Ishikawa (cell line): ENCODE measurements around the gene ZBTB7C.

Experiments
- CEBPB ChIP-seq: IDR thresholded peaks from 2 replicates; pipeline ENCODE4 v1.6.1; 2012
- CREB1 ChIP-seq: IDR thresholded peaks from 2 replicates; pipeline ENCODE4 v1.6.1; 2012; ENCODE audit warnings: low read depth
- EGR1 ChIP-seq: IDR thresholded peaks from 2 replicates; pipeline ENCODE4 v1.6.1; 2012
- EP300 ChIP-seq: IDR thresholded peaks from 2 replicates; pipeline ENCODE4 v1.6.1; 2012; ENCODE audit warnings: borderline replicate concordance
- FOXM1 ChIP-seq: IDR thresholded peaks from 2 replicates; pipeline ENCODE4 v1.6.1; 2012; ENCODE audit warnings: low read depth, borderline replicate concordance
- NFIC ChIP-seq: IDR thresholded peaks from 2 replicates; pipeline ENCODE4 v1.6.1; 2012
- RAD21 ChIP-seq: IDR thresholded peaks from 2 replicates; pipeline ENCODE4 v1.6.1; 2012; ENCODE audit warnings: low read depth
- TAF1 ChIP-seq: IDR thresholded peaks from 2 replicates; pipeline ENCODE4 v1.6.1; 2012; ENCODE audit warnings: low read depth, mild to moderate bottlenecking
- TCF12 ChIP-seq: IDR thresholded peaks from 2 replicates; pipeline ENCODE4 v1.6.1; 2012; ENCODE audit warnings: low read depth
- TEAD4 ChIP-seq: IDR thresholded peaks from 2 replicates; pipeline ENCODE4 v1.6.1; 2012
- YY1 ChIP-seq: IDR thresholded peaks from 2 replicates; pipeline ENCODE4 v1.6.1; 2012; ENCODE audit warnings: low read depth
- ZBTB7A ChIP-seq: IDR thresholded peaks from 2 replicates; pipeline ENCODE4 v1.6.1; 2012; ENCODE audit warnings: low read depth
- TF ChIP-seq, protein P1 (sequence below): IDR thresholded peaks from 2 replicates; pipeline ENCODE4 v1.6.1; 2012
- TF ChIP-seq, protein P2 (sequence below): IDR thresholded peaks from 2 replicates; pipeline ENCODE4 v1.6.1; 2012; ENCODE audit warnings: low read depth, mild to moderate bottlenecking
- TF ChIP-seq, protein P3 (sequence below): IDR thresholded peaks from 2 replicates; pipeline ENCODE4 v1.6.1; 2012

The ZBTB7C gene

DNA sequence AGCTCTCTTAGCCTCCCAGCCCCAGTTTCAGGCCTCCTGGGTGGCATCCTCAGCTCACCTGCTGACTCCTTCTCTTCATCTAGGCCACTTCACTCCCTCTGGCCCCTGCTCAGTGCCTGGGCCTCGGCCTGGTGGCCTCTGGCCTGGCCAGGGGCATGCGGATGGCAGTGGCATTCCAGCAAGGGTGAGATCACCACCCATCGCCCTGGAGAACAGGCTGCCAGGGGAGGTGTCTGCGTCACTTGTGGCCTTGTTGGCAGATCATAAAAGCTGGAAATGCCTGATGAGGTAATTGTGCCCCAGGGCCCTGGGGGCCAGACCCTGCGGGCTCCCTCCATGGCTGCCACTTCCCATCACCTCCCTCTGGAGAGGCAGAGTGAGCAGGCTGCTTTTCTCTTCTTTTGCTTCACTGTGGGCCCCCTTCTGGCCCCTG lies 406.2 kb downstream of the ZBTB7C start:
- TF ChIP-seq EGR1 (no peak), CEBPB (no peak), NFIC (peak; percentile 88), YY1 (0 out of 2 replicates have a peak, but pooled peaks have one; percentile 23), ZBTB7A (peak; percentile 83; the same call in 1 of the 2 replicates), RAD21 (0 out of 2 replicates have a peak, but pooled peaks have one; percentile 9), TCF12 (peak; percentile 86), TAF1 (0 out of 2 replicates have a peak, but pooled peaks have one; percentile 4), TEAD4 (peak; percentile 96), EP300 (peak; percentile 89), CREB1 (peak; percentile 72), FOXM1 (peak; percentile 53; the same call in 1 of the 2 replicates)
- TF ChIP-seq, protein P1, sequence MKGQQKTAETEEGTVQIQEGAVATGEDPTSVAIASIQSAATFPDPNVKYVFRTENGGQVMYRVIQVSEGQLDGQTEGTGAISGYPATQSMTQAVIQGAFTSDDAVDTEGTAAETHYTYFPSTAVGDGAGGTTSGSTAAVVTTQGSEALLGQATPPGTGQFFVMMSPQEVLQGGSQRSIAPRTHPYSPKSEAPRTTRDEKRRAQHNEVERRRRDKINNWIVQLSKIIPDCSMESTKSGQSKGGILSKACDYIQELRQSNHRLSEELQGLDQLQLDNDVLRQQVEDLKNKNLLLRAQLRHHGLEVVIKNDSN, result no peak
- TF ChIP-seq, protein P2, sequence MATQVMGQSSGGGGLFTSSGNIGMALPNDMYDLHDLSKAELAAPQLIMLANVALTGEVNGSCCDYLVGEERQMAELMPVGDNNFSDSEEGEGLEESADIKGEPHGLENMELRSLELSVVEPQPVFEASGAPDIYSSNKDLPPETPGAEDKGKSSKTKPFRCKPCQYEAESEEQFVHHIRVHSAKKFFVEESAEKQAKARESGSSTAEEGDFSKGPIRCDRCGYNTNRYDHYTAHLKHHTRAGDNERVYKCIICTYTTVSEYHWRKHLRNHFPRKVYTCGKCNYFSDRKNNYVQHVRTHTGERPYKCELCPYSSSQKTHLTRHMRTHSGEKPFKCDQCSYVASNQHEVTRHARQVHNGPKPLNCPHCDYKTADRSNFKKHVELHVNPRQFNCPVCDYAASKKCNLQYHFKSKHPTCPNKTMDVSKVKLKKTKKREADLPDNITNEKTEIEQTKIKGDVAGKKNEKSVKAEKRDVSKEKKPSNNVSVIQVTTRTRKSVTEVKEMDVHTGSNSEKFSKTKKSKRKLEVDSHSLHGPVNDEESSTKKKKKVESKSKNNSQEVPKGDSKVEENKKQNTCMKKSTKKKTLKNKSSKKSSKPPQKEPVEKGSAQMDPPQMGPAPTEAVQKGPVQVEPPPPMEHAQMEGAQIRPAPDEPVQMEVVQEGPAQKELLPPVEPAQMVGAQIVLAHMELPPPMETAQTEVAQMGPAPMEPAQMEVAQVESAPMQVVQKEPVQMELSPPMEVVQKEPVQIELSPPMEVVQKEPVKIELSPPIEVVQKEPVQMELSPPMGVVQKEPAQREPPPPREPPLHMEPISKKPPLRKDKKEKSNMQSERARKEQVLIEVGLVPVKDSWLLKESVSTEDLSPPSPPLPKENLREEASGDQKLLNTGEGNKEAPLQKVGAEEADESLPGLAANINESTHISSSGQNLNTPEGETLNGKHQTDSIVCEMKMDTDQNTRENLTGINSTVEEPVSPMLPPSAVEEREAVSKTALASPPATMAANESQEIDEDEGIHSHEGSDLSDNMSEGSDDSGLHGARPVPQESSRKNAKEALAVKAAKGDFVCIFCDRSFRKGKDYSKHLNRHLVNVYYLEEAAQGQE, result no peak
- TF ChIP-seq, protein P3, sequence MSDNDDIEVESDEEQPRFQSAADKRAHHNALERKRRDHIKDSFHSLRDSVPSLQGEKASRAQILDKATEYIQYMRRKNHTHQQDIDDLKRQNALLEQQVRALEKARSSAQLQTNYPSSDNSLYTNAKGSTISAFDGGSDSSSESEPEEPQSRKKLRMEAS, result peak; percentile 93

DNA sequence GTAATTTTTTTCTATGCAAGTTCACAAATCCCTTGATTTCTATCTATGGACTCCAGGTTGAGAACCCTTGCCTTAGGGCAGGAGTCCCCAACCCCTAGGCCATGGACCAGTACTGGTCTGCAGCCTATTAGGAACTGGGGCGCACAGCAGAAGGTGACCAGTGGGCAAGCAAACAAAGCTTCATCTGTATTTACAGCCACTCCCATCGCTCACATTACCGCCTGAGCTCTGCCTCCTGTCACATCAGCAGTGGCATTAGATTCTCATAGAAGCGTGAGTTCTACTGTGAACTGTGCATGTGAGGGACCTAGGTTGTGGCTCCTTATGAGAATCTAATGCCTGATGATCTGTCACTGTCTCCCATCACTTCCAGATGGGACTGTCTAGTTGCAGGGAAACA lies 408.5 kb downstream of the ZBTB7C start:
- TF ChIP-seq EP300 (no peak), TAF1 (no peak), TCF12 (no peak), RAD21 (no peak), TEAD4 (no peak)
- TF ChIP-seq, protein P3, result no peak

DNA sequence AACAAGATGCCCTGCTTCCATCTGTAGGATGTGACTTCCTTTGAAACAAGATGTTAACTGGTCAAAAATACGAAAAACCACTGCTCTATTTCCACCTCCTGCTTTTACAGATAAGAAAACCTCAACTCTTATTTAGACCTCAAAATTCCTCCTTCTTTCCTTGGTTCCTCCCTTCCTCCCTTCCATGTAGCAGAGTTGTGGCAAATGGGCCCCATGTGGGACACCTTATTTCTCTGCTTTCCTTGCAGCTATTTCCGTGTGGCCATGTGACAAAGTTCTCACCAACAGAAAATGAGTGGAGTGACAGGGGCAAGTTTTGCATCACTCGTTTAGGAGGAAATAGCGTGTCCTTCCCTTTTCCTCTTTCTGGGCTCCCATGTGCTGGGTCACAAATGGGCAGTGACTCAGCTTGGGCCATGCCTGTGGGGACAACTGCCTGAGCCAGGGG lies 409.4 kb downstream of the ZBTB7C start:
- no peak for TF ChIP-seq FOXM1

DNA sequence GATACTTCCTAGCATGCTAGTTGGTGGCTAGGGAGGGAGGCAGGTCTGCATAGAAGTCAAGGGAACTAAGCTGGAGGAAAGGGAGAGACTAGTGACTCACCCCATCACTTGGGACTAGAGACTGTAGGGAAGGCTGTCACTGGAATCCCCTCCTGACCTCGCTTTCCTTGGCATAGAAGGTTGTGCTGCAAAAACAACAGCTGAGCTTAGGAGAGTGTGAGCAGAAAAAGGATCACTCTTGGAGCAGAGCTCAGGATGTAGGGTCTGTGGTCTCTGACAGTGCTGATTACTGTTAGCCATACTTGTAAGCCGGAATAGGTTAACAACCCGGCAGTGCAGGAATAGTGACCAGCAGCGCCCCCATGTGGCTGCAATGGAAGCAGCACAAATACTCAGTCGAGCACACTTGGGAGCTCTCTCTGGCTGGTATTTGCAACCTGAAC lies 411.8 kb downstream of the ZBTB7C start:
- TF ChIP-seq RAD21, result peak; percentile 42
- TF ChIP-seq FOXM1, result no peak

DNA sequence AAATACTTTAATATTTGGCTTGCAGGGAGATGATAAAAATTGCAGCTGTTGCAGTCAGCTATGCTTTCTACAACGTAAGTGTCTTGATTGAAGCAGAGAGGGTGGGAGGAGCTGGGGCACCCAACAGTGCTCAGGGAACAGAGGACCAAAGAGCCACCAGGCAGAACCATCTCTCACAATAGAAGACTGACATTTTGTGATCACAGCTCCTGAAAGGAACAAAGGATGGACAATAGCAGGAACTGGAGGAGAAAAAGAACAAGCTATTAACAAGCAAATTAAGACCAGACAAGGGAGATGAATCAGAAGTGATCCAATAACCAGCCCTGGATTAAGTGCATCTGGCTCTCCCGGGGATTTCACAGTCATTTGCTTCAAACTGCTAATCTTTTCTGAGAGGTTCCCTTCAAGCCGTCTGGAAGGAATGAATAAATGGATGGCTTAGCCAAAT lies 413.1 kb downstream of the ZBTB7C start:
- TF ChIP-seq TCF12 (peak; percentile 29; the same call in 1 of the 2 replicates), TEAD4 (no peak)

DNA sequence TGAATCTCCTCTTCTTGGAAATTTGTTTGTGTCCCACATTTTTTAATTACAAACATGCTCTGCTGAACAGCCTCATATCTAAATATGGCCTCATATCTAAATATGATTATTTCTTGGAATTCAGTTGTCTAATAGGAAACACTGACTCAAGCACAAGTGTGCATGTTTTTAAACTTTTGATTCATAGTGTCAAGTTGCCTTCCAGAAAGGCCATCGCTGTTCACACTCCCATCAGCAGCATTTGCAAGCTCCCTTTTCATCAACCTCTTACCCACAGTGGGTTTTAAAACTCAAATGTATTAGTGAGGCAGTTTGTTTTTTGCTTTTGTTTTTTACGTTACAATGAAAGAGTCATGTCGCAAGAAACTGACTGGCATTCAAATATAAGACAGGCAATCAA lies 413.5 kb downstream of the ZBTB7C start:
- TF ChIP-seq TCF12 (no peak), YY1 (no peak), RAD21 (no peak), EP300 (no peak), CREB1 (no peak), FOXM1 (no peak), NFIC (no peak), TEAD4 (no peak), TAF1 (no peak), CEBPB (no peak), ZBTB7A (no peak), EGR1 (no peak)
- TF ChIP-seq, protein P1, result no peak
- TF ChIP-seq, protein P3, result no peak
- TF ChIP-seq, protein P2, result no peak

DNA sequence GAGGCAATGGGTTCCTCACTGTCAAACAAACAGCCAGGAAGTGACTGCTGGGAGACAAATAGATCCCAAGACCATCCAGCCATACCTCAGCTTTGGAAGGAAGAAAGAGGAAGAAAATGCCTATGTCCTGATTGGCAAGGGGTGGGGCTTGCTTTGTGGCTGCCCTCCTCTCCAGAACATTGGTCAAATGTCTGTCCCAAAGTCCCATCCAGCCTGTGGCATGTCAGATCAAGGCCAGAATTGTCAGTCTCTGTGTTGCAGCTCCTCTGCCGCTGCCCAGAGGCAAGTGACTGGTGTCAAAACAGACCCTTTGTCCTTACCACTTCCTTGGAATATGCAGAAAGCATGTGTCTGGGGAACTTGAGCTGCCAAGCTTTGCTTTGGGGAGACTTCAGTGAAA lies 415.8 kb downstream of the ZBTB7C start:
- TF ChIP-seq NFIC (no peak), ZBTB7A (no peak), CEBPB (no peak), TCF12 (no peak), EGR1 (no peak), EP300 (no peak), TAF1 (no peak), RAD21 (no peak), TEAD4 (no peak), YY1 (no peak), CREB1 (no peak), FOXM1 (no peak)
- TF ChIP-seq, protein P2, result no peak
- TF ChIP-seq, protein P1, result no peak
- TF ChIP-seq, protein P3, result no peak
